ENCODE data around the gene ARNT2.

The ARNT2 gene

DNA sequence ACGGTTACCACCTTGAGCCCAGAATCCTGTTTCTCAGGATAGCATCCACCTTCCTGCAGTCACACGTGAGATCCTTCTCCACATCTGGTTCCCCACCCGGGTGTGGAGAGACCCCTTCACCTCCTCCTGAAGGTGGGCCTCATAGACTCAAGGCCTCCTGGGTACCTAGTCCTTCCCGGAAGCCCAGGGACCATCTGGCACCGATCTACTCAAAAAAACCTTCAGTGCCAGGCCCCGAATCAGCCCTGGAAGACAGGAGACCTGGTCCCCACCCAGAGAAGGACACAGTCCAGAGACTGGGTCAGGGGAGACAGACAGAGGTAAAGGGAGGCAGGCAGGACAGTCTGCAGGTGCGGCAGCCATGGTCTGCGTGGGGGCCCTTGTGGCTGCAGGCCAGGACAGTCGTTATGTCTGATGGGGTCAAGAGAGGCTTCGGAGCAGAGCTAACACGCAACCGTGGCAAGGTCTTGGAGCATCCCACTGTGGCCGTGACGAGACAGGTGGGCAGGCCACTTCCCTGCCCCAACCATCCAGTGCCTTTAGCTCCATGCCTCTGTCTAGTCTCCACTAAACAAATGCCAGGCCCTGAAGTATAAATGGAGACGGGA is 178.7 kb downstream of the ARNT2 start:
- no peak for DNase-seq (ENCODE audit: low read depth)
- TF ChIP-seq, protein P1, sequence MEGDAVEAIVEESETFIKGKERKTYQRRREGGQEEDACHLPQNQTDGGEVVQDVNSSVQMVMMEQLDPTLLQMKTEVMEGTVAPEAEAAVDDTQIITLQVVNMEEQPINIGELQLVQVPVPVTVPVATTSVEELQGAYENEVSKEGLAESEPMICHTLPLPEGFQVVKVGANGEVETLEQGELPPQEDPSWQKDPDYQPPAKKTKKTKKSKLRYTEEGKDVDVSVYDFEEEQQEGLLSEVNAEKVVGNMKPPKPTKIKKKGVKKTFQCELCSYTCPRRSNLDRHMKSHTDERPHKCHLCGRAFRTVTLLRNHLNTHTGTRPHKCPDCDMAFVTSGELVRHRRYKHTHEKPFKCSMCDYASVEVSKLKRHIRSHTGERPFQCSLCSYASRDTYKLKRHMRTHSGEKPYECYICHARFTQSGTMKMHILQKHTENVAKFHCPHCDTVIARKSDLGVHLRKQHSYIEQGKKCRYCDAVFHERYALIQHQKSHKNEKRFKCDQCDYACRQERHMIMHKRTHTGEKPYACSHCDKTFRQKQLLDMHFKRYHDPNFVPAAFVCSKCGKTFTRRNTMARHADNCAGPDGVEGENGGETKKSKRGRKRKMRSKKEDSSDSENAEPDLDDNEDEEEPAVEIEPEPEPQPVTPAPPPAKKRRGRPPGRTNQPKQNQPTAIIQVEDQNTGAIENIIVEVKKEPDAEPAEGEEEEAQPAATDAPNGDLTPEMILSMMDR (IDR thresholded peaks at IDR 0.05; ENCODE audit: low read depth, low read length): no peak
- TF ChIP-seq, protein P2, sequence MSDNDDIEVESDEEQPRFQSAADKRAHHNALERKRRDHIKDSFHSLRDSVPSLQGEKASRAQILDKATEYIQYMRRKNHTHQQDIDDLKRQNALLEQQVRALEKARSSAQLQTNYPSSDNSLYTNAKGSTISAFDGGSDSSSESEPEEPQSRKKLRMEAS (IDR thresholded peaks at IDR 0.05; ENCODE audit: low read depth, low read length): no peak
- TF ChIP-seq MYC (IDR thresholded peaks at IDR 0.05; ENCODE audit: low read depth, low read length) (no peak), POLR2A (IDR thresholded peaks at IDR 0.05; ENCODE audit: extremely low read depth, insufficient read length) (no peak)
- H3K4me3 ChIP-seq (ENCODE audit: low read depth, low read length): no peak overlapping the region

DNA sequence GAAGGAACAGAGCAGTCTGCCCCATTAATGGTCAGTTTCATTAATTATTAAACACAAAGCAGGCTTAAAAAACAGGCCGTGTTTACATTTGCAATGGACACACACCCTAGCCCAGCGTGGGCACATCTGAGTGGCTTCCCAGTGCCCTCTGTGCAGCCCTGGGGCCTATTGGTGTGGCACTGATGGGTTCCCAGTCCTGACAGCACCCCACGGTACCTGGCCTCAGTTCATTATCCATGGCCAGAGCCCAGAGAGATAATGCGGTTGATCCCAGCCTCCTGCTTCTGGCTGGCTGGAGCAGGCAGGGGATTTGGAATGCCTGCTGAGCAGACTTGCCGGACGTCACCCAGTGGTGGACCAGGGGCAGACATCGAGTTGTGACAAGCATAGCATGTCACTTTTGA is 180.4 kb downstream of the ARNT2 start:
- TF ChIP-seq, protein P2 (IDR thresholded peaks at IDR 0.05; ENCODE audit: low read depth, low read length): no peak
- TF ChIP-seq, protein P1 (IDR thresholded peaks at IDR 0.05; ENCODE audit: low read depth, low read length): no peak
- TF ChIP-seq MYC (IDR thresholded peaks at IDR 0.05; ENCODE audit: low read depth, low read length) (no peak), POLR2A (IDR thresholded peaks at IDR 0.05; ENCODE audit: extremely low read depth, insufficient read length) (no peak)
- no peak for DNase-seq (ENCODE audit: low read depth)
- H3K4me3 ChIP-seq (ENCODE audit: low read depth, low read length): no peak overlapping the region

DNA sequence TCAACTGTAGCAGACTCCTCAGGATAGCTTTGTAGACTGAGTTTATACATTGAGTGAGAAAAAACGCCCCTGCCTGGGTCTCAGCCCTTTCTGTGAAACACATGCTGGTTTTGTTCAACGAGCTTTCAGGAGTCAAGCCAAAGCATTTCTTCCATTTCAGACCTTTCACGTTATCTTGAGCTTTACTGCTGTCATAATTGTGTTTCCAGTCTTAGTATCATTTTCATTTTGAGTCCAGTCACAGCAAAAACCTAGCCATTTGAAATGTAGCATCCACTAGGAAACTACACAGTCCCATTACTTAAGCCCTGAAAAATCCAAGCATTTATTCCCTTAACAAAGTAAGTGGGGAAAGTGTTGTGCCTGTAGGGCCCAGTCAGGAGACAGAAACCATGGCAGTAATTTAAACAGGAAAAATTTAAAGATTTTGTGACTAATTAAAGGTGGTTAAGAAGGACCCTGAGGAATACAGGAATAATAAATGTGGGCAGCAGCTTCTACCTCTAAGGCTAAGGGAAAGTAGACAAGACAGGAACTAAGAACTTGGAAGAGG is 180.9 kb downstream of the ARNT2 start:
- no peak for DNase-seq (ENCODE audit: low read depth)
- no peak overlapping the region for H3K4me3 ChIP-seq (ENCODE audit: low read depth, low read length)
- TF ChIP-seq POLR2A (IDR thresholded peaks at IDR 0.05; ENCODE audit: extremely low read depth, insufficient read length) (no peak), MYC (IDR thresholded peaks at IDR 0.05; ENCODE audit: low read depth, low read length) (no peak)
- TF ChIP-seq, protein P2 (IDR thresholded peaks at IDR 0.05; ENCODE audit: low read depth, low read length): no peak
- TF ChIP-seq, protein P1 (IDR thresholded peaks at IDR 0.05; ENCODE audit: low read depth, low read length): no peak

DNA sequence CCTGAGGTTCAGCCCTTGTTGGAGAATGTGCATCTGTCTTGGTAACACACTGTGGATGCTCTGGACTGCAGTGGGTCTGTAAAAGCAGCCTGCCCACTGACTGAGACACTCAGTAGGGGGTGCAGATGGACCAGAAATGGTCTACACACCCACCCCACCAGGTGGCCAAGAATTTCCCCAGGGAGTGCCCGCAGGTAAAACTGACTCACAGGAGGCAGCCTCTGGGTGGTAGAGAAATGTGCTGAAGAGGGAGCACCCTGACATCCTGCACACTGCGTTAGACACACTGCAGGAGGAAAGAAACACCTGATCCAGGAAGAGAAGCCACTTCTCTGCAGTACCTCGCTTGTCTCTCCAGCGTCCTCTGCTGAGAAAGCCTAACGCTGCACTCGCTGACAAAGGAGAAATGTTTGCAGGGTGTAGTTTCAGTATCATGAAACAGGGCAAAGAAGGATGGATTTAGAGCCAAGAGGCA is 181.4 kb downstream of the ARNT2 start:
- TF ChIP-seq, protein P1 (IDR thresholded peaks at IDR 0.05; ENCODE audit: low read depth, low read length): no peak
- TF ChIP-seq MYC (IDR thresholded peaks at IDR 0.05; ENCODE audit: low read depth, low read length) (no peak), POLR2A (IDR thresholded peaks at IDR 0.05; ENCODE audit: extremely low read depth, insufficient read length) (no peak)
- TF ChIP-seq, protein P2 (IDR thresholded peaks at IDR 0.05; ENCODE audit: low read depth, low read length): no peak
- no peak for DNase-seq (ENCODE audit: low read depth)
- H3K4me3 ChIP-seq (ENCODE audit: low read depth, low read length): no peak overlapping the region

DNA sequence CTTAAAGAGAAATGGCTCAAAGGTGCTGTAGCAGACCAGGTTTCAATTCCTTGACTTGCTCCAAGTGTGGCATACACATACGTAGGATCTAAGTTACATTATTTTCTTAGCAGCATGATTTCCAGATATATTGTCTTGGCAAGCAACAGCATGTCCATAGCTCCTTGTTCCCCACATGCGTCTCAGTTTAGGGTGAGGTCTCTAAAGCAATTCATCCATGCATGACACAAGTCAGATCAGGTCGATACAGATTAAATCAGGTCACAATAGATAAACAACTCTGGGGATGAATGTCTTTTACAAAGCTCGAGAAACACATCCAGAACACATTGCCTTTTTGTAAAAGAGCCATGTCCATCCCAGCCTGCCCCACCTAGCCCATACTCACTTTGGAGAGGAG is 182.0 kb downstream of the ARNT2 start:
- TF ChIP-seq, protein P1 (IDR thresholded peaks at IDR 0.05; ENCODE audit: low read depth, low read length): no peak
- TF ChIP-seq POLR2A (IDR thresholded peaks at IDR 0.05; ENCODE audit: extremely low read depth, insufficient read length) (no peak), MYC (IDR thresholded peaks at IDR 0.05; ENCODE audit: low read depth, low read length) (no peak)
- TF ChIP-seq, protein P2 (IDR thresholded peaks at IDR 0.05; ENCODE audit: low read depth, low read length): no peak
- no peak overlapping the region for H3K4me3 ChIP-seq (ENCODE audit: low read depth, low read length)
- DNase-seq (ENCODE audit: low read depth): no peak

All from NB4 (cell line).